CD4-positive, alpha-beta T cell treated with Interleukin-4 for 1 hour (primary cell): Measurements from ENCODE around the gene IQCK.

ENCODE experiments used
- DNase-seq, 2 donors: peaks; one replicate each; pipeline ENCODE4 v3.0.0-alpha.2; 2020 to 2022

IQCK gene

GRCh38 chr16:19808061-19808641 is 90.1 kb downstream of the IQCK start:
- DNase-seq = no peak

- DNase-seq = no peak
Observed at GRCh38 chr16:19809121-19809635, 91.1 kb downstream of the IQCK start.

GRCh38 chr16:19809693-19810092 is 91.6 kb downstream of the IQCK start:
- no peak for DNase-seq

- no peak for DNase-seq
Observed at GRCh38 chr16:19810817-19811731, 93.0 kb downstream of the IQCK start.

GRCh38 chr16:19812986-19813385 is 94.9 kb downstream of the IQCK start:
- no peak for DNase-seq

- DNase-seq = no peak
Observed at GRCh38 chr16:19815418-19815817, 97.3 kb downstream of the IQCK start.

GRCh38 chr16:19817122-19817521 is 99.1 kb downstream of the IQCK start:
- DNase-seq = no peak

- no peak for DNase-seq
Observed at GRCh38 chr16:19817875-19818274, 99.8 kb downstream of the IQCK start.

- DNase-seq = no peak
Observed at GRCh38 chr16:19822533-19822932, 104.5 kb downstream of the IQCK start.

GRCh38 chr16:19823322-19823721 is 105.3 kb downstream of the IQCK start:
- no peak for DNase-seq

- no peak for DNase-seq
Observed at GRCh38 chr16:19824216-19824615, 106.1 kb downstream of the IQCK start.

GRCh38 chr16:19829844-19830692 is 112.0 kb downstream of the IQCK start:
- no peak for DNase-seq

- DNase-seq = no peak
Observed at GRCh38 chr16:19830902-19831560, 113.0 kb downstream of the IQCK start.

- DNase-seq = no peak
Observed at GRCh38 chr16:19831678-19832077, 113.6 kb downstream of the IQCK start.

- no peak for DNase-seq
Observed at GRCh38 chr16:19833176-19833575, 115.1 kb downstream of the IQCK start.

GRCh38 chr16:19833581-19833980 is 115.5 kb downstream of the IQCK start:
- no peak for DNase-seq

- no peak for DNase-seq
Observed at GRCh38 chr16:19835196-19835595, 117.1 kb downstream of the IQCK start.

GRCh38 chr16:19835968-19836421 is 117.9 kb downstream of the IQCK start:
- DNase-seq = no peak

GRCh38 chr16:19837331-19837980 is 119.4 kb downstream of the IQCK start:
- DNase-seq = no peak

- no peak for DNase-seq
Observed at GRCh38 chr16:19837984-19838707, 120.1 kb downstream of the IQCK start.

- DNase-seq = no peak
Observed at GRCh38 chr16:19840524-19841110, 122.5 kb downstream of the IQCK start.
